ENCODE results near the gene THAP3.

The THAP3 gene

DNA sequence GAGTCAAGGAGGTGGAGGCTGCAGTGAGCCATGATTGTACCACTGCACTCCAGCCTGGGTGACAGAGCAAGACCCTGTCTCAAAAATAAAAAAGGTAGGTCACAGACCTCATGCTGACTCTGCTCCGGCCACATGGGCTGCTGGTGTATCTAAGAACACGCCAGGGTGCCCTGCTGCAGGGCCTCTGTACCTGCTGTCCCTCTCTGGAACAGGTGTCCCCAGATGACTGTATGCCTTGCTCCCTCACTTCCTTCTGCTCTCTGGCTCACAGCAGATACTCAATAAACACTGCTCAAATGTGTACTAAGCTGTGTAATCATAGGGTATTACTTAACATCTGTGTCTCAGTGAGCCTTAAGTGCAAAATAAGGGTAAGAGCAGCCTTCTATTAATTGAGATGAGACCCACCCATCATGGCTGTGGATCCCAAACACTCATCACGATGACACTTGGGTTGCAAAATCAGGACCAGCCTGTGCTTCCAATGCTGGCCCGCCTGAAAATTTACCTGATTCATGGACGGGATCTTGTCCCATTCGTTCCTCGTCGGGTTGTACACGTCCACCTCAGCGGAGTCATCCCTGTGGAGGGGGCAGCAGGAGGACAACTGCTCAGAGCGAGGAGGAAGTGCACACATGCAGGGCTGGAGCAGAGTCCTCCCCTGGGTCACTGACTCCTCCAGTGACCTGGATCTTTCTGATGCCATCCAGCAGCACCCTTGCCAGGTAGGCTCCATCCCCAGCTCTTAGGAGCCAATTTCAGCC, 29.5 kb upstream of the THAP3 start:
- Histone ChIP-seq H3K4me1 (ENCODE audit: insufficient read depth, low read length, severe bottlenecking) (peaks cover 46% of the 10 kb centered on the region), H3K79me2 (ENCODE audit: insufficient read depth, low read length) (peaks cover 10% of the 10 kb centered on the region), H4K20me1 (ENCODE audit: insufficient read depth, low read length) (no peaks in the 10 kb centered on the region), H3K9ac (ENCODE audit: low read length) (no peak overlapping the region), H2AFZ (ENCODE audit: low read length) (no peak overlapping the region), H3K36me3 (ENCODE audit: insufficient read depth, low read length) (peaks cover 93% of the 10 kb centered on the region), H3K9me3 (ENCODE audit: low read length) (no peaks in the 10 kb centered on the region), H3K9me2 (ENCODE audit: low read depth, low read length) (no peaks in the 10 kb centered on the region), H3K27ac (ENCODE audit: low read depth, low read length, poor library complexity, severe bottlenecking) (no peak overlapping the region), H3F3A (ENCODE audit: insufficient read depth, low read length) (no peaks in the 10 kb centered on the region), H3K4me2 (ENCODE audit: low read length) (no peak overlapping the region), H3K4me3 (ENCODE audit: low read depth, low read length, poor library complexity, severe bottlenecking) (no peak overlapping the region), H3K27me3 (ENCODE audit: insufficient read depth, low read length) (no peaks in the 10 kb centered on the region)
- TF ChIP-seq, protein P1, sequence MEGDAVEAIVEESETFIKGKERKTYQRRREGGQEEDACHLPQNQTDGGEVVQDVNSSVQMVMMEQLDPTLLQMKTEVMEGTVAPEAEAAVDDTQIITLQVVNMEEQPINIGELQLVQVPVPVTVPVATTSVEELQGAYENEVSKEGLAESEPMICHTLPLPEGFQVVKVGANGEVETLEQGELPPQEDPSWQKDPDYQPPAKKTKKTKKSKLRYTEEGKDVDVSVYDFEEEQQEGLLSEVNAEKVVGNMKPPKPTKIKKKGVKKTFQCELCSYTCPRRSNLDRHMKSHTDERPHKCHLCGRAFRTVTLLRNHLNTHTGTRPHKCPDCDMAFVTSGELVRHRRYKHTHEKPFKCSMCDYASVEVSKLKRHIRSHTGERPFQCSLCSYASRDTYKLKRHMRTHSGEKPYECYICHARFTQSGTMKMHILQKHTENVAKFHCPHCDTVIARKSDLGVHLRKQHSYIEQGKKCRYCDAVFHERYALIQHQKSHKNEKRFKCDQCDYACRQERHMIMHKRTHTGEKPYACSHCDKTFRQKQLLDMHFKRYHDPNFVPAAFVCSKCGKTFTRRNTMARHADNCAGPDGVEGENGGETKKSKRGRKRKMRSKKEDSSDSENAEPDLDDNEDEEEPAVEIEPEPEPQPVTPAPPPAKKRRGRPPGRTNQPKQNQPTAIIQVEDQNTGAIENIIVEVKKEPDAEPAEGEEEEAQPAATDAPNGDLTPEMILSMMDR (IDR thresholded peaks at IDR 0.05; ENCODE audit: low read length) = no peak
- TF ChIP-seq EZH2 (IDR thresholded peaks at IDR 0.05; ENCODE audit: borderline replicate concordance, low read length) = no peak

DNA sequence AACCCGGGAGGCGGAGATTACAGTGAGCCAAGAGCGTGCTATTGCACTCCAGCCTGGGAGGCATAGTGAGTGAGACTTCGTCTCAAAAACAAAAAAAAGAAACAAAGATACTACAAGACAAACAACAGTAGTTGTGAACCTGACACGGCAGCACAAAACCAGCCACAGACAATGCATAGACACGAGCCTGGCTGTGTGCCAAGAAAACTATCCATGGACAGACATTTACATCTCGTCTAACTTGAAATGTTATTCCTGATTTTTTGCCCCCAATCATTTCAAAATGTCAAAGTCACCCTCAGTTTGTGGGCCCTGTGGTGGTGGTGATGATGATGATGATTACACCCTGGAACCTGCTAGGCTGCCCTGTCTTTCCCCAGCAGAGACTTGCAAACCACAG, 28.3 kb upstream of the THAP3 start:
- Histone ChIP-seq H3K79me2 (ENCODE audit: insufficient read depth, low read length) (peaks cover 22% of the 10 kb centered on the region), H3K9me2 (ENCODE audit: low read depth, low read length) (no peaks in the 10 kb centered on the region), H3K9me3 (ENCODE audit: low read length) (no peaks in the 10 kb centered on the region), H3K4me3 (ENCODE audit: low read depth, low read length, poor library complexity, severe bottlenecking) (no peak overlapping the region), H3K36me3 (ENCODE audit: insufficient read depth, low read length) (peaks cover 90% of the 10 kb centered on the region), H3K4me1 (ENCODE audit: insufficient read depth, low read length, severe bottlenecking) (peaks cover 46% of the 10 kb centered on the region), H3K4me2 (ENCODE audit: low read length) (no peak overlapping the region), H4K20me1 (ENCODE audit: insufficient read depth, low read length) (no peaks in the 10 kb centered on the region), H3F3A (ENCODE audit: insufficient read depth, low read length) (no peaks in the 10 kb centered on the region), H3K27ac (ENCODE audit: low read depth, low read length, poor library complexity, severe bottlenecking) (no peak overlapping the region), H3K9ac (ENCODE audit: low read length) (no peak overlapping the region), H2AFZ (ENCODE audit: low read length) (no peak overlapping the region), H3K27me3 (ENCODE audit: insufficient read depth, low read length) (no peaks in the 10 kb centered on the region)
- TF ChIP-seq, protein P1 (IDR thresholded peaks at IDR 0.05; ENCODE audit: low read length) = no peak
- TF ChIP-seq EZH2 (IDR thresholded peaks at IDR 0.05; ENCODE audit: borderline replicate concordance, low read length) = no peak

DNA sequence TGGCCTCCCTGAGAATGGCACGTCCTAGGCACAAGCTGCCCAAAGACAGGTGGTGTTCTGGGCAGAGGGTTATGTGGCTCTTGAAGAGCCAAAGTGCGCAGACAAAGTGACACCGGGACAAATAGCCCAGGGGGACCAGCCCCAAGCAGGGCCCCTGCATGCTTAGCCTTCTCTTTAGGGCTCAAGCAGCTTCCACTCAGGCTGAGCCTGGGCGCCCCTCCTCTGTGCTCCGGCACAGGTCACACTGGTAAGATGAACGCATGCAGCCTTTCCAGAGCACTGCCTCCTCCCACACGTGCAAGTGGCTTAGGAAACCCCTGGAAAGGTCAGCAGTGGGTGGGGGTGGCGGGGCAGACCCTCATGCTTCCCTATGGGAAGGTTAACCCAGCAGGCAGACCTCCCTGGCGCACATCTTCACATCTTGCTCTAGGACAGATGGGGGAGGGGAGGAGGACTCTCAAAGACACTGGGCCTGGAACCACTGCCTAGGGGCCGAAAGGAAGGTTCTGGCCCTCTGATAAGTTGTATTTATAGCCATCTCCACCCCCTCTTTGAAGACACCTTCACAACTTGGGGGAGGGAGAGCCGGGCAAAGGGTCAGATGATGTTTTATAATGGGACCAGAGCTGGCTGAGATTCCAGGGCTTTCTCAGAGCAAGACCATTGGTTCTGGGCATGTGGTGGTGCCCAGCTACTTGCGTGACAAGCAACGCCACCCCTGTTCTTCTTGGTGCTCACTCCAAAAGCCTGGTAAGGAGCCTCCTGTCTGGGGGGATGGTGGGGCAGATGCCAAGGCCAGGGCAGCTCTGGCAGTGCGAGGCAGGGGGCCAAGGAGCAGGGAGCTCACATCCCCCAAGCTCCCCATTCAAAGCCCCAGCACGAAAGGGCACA, 27.5 kb upstream of the THAP3 start:
- H3K4me1 ChIP-seq (ENCODE audit: insufficient read depth, low read length, severe bottlenecking) = peaks cover 40% of the 10 kb centered on the region
- H2AFZ ChIP-seq (ENCODE audit: low read length) = no peak overlapping the region
- no peak overlapping the region for H3K4me3 ChIP-seq (ENCODE audit: low read depth, low read length, poor library complexity, severe bottlenecking)
- no peaks in the 10 kb centered on the region for H3K9me3 ChIP-seq (ENCODE audit: low read length)
- TF ChIP-seq EZH2 (IDR thresholded peaks at IDR 0.05; ENCODE audit: borderline replicate concordance, low read length) = no peak
- TF ChIP-seq, protein P1 (IDR thresholded peaks at IDR 0.05; ENCODE audit: low read length) = no peak
- H3K27ac ChIP-seq (ENCODE audit: low read depth, low read length, poor library complexity, severe bottlenecking) = no peak overlapping the region
- H3K79me2 ChIP-seq (ENCODE audit: insufficient read depth, low read length) = peaks cover 27% of the 10 kb centered on the region
- H3K4me2 ChIP-seq (ENCODE audit: low read length) = no peak overlapping the region
- H3K9me2 ChIP-seq (ENCODE audit: low read depth, low read length) = no peaks in the 10 kb centered on the region
- H4K20me1 ChIP-seq (ENCODE audit: insufficient read depth, low read length) = no peaks in the 10 kb centered on the region
- H3K36me3 ChIP-seq (ENCODE audit: insufficient read depth, low read length) = peaks cover 82% of the 10 kb centered on the region
- no peak overlapping the region for H3K9ac ChIP-seq (ENCODE audit: low read length)
- no peaks in the 10 kb centered on the region for H3F3A ChIP-seq (ENCODE audit: insufficient read depth, low read length)
- H3K27me3 ChIP-seq (ENCODE audit: insufficient read depth, low read length) = no peaks in the 10 kb centered on the region
